CD8-positive, alpha-beta memory T cell (primary cell): Measurements from ENCODE around the gene POLR2C. TPM values are rescaled to one million over a fixed set of nuclear protein-coding genes. Genes with fewer than 3 reads are reported as not detected.
A peak's percentile ranks its signal among the peaks of the same experiment; 100 is the strongest.
"Not testable (repeated sequence)": the region's sequence is repeated elsewhere in the genome, so short reads cannot be mapped to it uniquely, and the experiment has no call there.

Experiments used
- CTCF ChIA-PET: fragments of 350-600 bp; sonication (Branson Sonifier 250); formaldehyde crosslinking; loops from one replicate; lab custom pipeline; 2021; ENCODE audit warnings: antibody characterized with exemption; lab: Charles Lee
- POLR2A ChIA-PET: fragments of 350-600 bp; sonication (Branson Sonifier 250); formaldehyde crosslinking; loops from one replicate; lab custom pipeline; 2021; ENCODE audit warnings: antibody characterized with exemption; lab: Charles Lee
- DNase-seq, 5 donors: peaks; one replicate each; pipeline versions ENCODE4 v3.0.0 to v3.0.0-alpha.2; 2020 to 2022; ENCODE audit warnings: mixed read lengths in 1 of 5
- H3K27ac ChIP-seq: one replicate; pipeline ENCODE4 v1.7.0; 2013; ENCODE audit warnings: low read depth, mild to moderate bottlenecking, low read length, moderate library complexity
- H3K27me3 ChIP-seq: 2 replicates; pipeline ENCODE4 v1.7.0; 2013; ENCODE audit warnings: low read length, mild to moderate bottlenecking; ENCODE audit not compliant: insufficient read depth, poor library complexity, severe bottlenecking
- H3K36me3 ChIP-seq: 2 replicates; pipeline ENCODE4 v1.7.0; 2013; ENCODE audit warnings: mild to moderate bottlenecking, low read length, moderate library complexity; ENCODE audit not compliant: insufficient read depth
- H3K4me1 ChIP-seq: 2 replicates; pipeline ENCODE4 v1.7.0; 2013; ENCODE audit warnings: mild to moderate bottlenecking, low read length, moderate library complexity; ENCODE audit not compliant: insufficient read depth
- H3K4me3 ChIP-seq: 2 replicates; pipeline ENCODE4 v1.7.0; 2013; ENCODE audit warnings: mild to moderate bottlenecking, low read length
- H3K9me3 ChIP-seq: 2 replicates; pipeline ENCODE4 v1.7.0; 2013; ENCODE audit warnings: mild to moderate bottlenecking, low read length
- H3K27ac Mint-ChIP-seq, 8 donors: one replicate each; pipeline ENCODE4 v1.8.0; 2020 to 2021; ENCODE audit warnings: mixed read lengths in 8 of 8, mild to moderate bottlenecking in 6 of 8, inconsistent platforms in 3 of 8, moderate library complexity in 3 of 8
- H3K27me3 Mint-ChIP-seq, 2 donors: one replicate each; pipeline ENCODE4 v1.8.0; 2020 to 2021; ENCODE audit warnings: mixed read lengths in 2 of 2, mild to moderate bottlenecking in 1 of 2, moderate library complexity in 1 of 2
- H3K36me3 Mint-ChIP-seq, 3 donors: one replicate each; pipeline ENCODE4 v1.8.0; 2020 to 2021; ENCODE audit warnings: mixed read lengths in 3 of 3, inconsistent platforms in 1 of 3, mild to moderate bottlenecking in 1 of 3
- H3K4me1 Mint-ChIP-seq, 3 donors: one replicate each; pipeline ENCODE4 v1.8.0; 2020 to 2021; ENCODE audit warnings: mixed read lengths in 3 of 3, inconsistent platforms in 1 of 3, mild to moderate bottlenecking in 1 of 3
- H3K4me3 Mint-ChIP-seq, 7 donors: one replicate each; pipeline ENCODE4 v1.8.0; 2020 to 2021; ENCODE audit warnings: mixed read lengths in 7 of 7, mild to moderate bottlenecking in 6 of 7, moderate library complexity in 4 of 7, inconsistent platforms in 2 of 7
- H3K9me3 Mint-ChIP-seq, 5 donors: one replicate each; pipeline ENCODE4 v1.8.0; 2020 to 2022; ENCODE audit warnings: mixed read lengths in 5 of 5, mild to moderate bottlenecking in 3 of 5, moderate library complexity in 2 of 5, inconsistent platforms in 1 of 5
- polyA plus RNA-seq: library from polyadenylated mRNA; unstranded; fragments of 300-500 nt; fragmentation: Illumina TruSeq; gene quantifications from one replicate; pipeline ENCODE4 v1.2.3, GENCODE V29; 2021
- total RNA-seq, 2 experiments: library from RNA; stranded (reverse); gene quantifications; one replicate each; pipeline ENCODE4 v1.2.3, GENCODE V29; 2021

POLR2C gene
- total and polyA plus RNA-seq, 3 experiments from 2014 or later: 36.1 to 95.0 (median 92.3) TPM

DNA sequence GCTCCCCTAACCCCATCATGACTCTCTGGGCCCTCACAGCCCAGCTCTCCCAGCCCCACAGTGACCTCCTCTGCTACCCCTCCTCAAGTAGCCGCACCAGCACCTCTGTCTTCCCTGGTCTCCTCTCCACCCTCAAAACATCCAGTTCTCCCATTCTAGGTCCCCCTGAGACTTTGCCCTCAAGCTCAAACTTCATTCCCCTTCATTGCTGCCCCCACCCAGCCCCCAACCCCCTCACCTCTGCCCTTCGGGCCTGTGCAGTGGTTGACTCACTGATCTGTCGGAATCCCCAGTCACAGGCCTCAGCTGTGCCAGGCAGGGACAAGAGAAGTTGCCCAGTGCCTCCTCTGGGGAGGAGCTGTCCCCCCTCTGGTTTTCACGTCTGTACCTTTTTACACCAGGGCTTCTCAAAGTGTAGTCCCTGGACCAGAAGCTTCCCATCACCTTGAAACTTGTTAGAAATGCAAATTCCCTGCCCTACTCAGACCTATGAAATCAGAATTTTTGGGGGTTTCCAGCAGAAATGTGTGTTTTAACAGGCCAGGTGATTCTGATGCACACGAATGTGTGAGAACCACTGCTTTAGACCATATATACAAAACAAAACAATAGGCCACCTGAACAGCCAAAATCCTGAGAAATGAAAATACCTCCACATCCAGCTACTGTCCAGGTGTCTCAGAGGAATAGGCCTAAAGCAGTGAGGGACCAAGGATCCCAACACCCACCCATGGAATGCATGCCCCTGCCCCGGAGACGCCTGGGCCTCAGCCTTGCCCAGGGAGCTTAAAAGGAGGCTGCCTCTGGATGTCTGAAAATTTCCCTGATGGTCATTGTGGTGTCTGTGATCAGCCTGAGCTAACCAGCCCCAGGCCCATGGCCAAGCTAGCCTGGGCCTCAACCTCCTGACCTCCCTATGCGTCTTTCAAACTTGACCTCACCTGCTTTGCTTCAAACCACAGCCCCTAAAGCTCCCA lies 24.7 kb downstream of the POLR2C start:
- peaks cover 14% of the 10 kb centered on the region for H3K4me1 ChIP-seq
- DNase-seq: no peak
- Mint-ChIP-seq H3K27me3 (peaks cover 0 to 4% of the 10 kb centered on the region in 2 donors), H3K4me1 (peaks cover 22 to 26% (median 23%) of the 10 kb centered on the region in 3 donors), H3K36me3 (peaks cover 0 to 4% (median 0%) of the 10 kb centered on the region in 3 donors), H3K9me3 (no peaks in the 10 kb centered on the region), H3K4me3 (peak overlapping the region; percentile 73 to 91 (median 79)), H3K27ac (peak overlapping the region in 7 of 8 donors; percentile 17 to 84 (median 63))
- no peaks in the 10 kb centered on the region for H3K27me3 ChIP-seq
- ChIA-PET CTCF (interaction anchor here (0.5 to 2.7 kb wide), 12 partner anchors 12 to 863 kb away, joined by 3 to 12 read pairs (median 4); partner anchors contain the start of genes CCDC102A and POLR2C), POLR2A (interaction anchor here (3.4 kb wide), 1 partner anchor 50 kb away, joined by 22 read pairs; the partner anchor contains the start of gene CCDC102A)
- H3K9me3 ChIP-seq: no peaks in the 10 kb centered on the region
- H3K4me3 ChIP-seq: peak overlapping the region; percentile 43
- H3K36me3 ChIP-seq: no peaks in the 10 kb centered on the region
- H3K27ac ChIP-seq: no peak overlapping the region

DNA sequence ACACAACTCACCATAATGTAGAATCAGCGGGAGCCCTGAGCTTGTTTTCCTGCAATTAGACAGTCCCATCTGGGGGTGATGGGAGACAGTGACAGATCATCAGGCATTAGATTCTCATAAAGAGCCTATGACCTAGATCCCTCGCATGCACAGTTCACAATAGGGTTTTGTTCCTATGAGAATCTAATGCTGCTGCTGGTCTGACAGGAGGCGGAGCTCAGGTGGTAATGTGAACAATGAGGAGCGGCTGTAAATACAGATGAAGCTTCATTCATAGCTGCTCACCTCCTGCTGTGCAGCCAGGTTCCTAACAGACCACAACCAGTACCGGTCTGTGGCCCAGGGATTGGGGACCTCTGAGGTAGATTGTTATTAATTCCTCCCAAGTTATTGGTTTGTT lies 26.8 kb downstream of the POLR2C start:
- no peaks in the 10 kb centered on the region for H3K9me3 ChIP-seq
- H3K27ac Mint-ChIP-seq: no peak overlapping the region
- H3K36me3 Mint-ChIP-seq: peaks cover 0 to 4% (median 3%) of the 10 kb centered on the region in 3 donors
- no peaks in the 10 kb centered on the region for H3K36me3 ChIP-seq
- ChIA-PET POLR2A (no interaction called here), CTCF (interaction anchor here (1.6 kb wide), 1 partner anchor 27 kb away, joined by 5 read pairs; the partner anchor contains the start of gene POLR2C)
- H3K9me3 Mint-ChIP-seq: no peaks in the 10 kb centered on the region
- H3K4me1 ChIP-seq: peaks cover 14% of the 10 kb centered on the region
- no peak overlapping the region for H3K4me3 Mint-ChIP-seq
- no peak for DNase-seq
- no peak overlapping the region for H3K27ac ChIP-seq
- no peaks in the 10 kb centered on the region for H3K27me3 ChIP-seq
- no peak overlapping the region for H3K4me3 ChIP-seq
- peaks cover 3 to 4% of the 10 kb centered on the region in 2 donors for H3K27me3 Mint-ChIP-seq
- peaks cover 22 to 26% (median 23%) of the 10 kb centered on the region in 3 donors for H3K4me1 Mint-ChIP-seq

DNA sequence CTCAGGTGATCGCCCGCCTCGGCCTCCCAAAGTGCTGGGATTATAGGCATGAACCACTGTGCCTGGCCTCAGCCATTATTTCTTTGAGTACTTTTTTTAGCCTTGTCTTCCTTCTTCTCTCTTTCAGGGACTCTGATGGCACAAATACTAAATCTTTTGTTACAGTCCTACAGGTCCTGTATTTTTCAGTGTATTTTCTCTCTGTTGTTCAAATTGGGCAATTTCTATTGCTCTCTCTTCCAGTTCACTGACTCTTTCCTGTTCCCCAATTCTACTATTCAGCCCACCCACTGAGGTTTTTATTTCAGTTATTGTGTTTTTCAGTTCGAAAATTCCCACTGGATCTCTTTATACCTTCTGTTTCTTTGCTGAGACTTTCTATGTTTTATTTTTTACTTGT lies 31.3 kb downstream of the POLR2C start:
- peak overlapping the region in 1 of 7 donors; percentile 27 for H3K4me3 Mint-ChIP-seq
- H3K4me3 ChIP-seq: no peak overlapping the region
- H3K4me1 Mint-ChIP-seq: no peaks in the 10 kb centered on the region
- POLR2A ChIA-PET: no interaction called here
- H3K36me3 Mint-ChIP-seq: peaks cover 0 to 3% (median 0%) of the 10 kb centered on the region in 3 donors
- no peaks in the 10 kb centered on the region for H3K36me3 ChIP-seq
- H3K4me1 ChIP-seq: no peaks in the 10 kb centered on the region
- peaks cover 7 to 8% of the 10 kb centered on the region in 2 donors for H3K27me3 Mint-ChIP-seq
- H3K27ac Mint-ChIP-seq: no peak overlapping the region
- H3K27me3 ChIP-seq: no peaks in the 10 kb centered on the region
- H3K27ac ChIP-seq: no peak overlapping the region
- CTCF ChIA-PET: no interaction called here
- H3K9me3 Mint-ChIP-seq: no peaks in the 10 kb centered on the region
- H3K9me3 ChIP-seq: no peaks in the 10 kb centered on the region
- DNase-seq: no peak

DNA sequence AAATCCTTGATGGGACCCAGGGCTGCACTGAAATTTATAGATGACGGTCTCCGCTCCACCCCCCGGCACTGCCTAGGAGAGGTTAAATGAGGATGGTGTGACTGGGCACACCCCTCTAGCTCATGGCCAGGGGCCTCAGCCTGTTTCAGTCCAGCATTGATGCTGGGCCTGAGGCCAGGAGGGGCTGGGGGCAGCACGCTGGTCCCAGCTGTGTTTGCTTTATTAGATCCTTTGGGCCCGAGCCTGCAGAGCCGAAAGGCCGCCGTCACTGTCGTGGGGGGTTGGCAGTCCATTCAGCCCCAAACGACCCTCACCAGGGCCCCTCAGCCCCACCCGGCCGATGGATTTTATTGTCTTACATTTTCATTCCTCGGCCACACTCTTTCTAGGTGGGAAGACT lies 34.6 kb downstream of the POLR2C start:
- ChIA-PET POLR2A (no interaction called here), CTCF (no interaction called here)
- Mint-ChIP-seq H3K36me3 (peaks cover 0 to 3% (median 0%) of the 10 kb centered on the region in 3 donors), H3K27me3 (peaks cover 4 to 7% of the 10 kb centered on the region in 2 donors), H3K4me1 (peaks cover 5 to 10% (median 6%) of the 10 kb centered on the region in 3 donors), H3K9me3 (no peaks in the 10 kb centered on the region), H3K4me3 (no peak overlapping the region), H3K27ac (no peak overlapping the region)
- no peaks in the 10 kb centered on the region for H3K9me3 ChIP-seq
- H3K27me3 ChIP-seq: no peaks in the 10 kb centered on the region
- peaks cover 8% of the 10 kb centered on the region for H3K4me1 ChIP-seq
- DNase-seq: no peak
- no peak overlapping the region for H3K27ac ChIP-seq
- H3K4me3 ChIP-seq: no peak overlapping the region
- H3K36me3 ChIP-seq: no peaks in the 10 kb centered on the region

DNA sequence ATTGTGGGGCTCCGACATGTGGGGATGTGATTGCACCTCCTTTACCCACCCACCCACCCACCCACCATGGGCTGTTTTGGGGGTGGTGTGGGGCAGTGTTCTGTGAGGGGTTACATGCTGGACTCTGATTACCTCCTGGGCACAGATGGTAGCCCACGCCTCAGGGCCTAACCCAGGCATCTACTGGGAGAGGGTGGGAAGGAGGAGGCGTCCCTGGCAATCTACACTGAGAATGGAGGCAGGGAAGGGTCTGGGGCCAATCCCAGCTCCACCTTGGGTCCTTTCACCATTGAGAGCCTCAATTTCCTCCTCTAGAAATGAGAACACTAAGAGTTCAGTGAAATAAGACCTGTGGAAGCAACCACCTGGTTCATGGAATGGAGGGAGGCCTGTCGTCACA lies 35.6 kb downstream of the POLR2C start:
- no peak overlapping the region for H3K27ac Mint-ChIP-seq
- H3K27ac ChIP-seq: no peak overlapping the region
- H3K36me3 Mint-ChIP-seq: peaks cover 0 to 3% (median 0%) of the 10 kb centered on the region in 3 donors
- no peaks in the 10 kb centered on the region for H3K27me3 ChIP-seq
- peaks cover 5 to 10% (median 6%) of the 10 kb centered on the region in 3 donors for H3K4me1 Mint-ChIP-seq
- H3K36me3 ChIP-seq: no peaks in the 10 kb centered on the region
- H3K9me3 Mint-ChIP-seq: no peaks in the 10 kb centered on the region
- peaks cover 4 to 5% of the 10 kb centered on the region in 2 donors for H3K27me3 Mint-ChIP-seq
- no peak overlapping the region for H3K4me3 ChIP-seq
- POLR2A ChIA-PET: no interaction called here
- H3K4me3 Mint-ChIP-seq: no peak overlapping the region
- peaks cover 8% of the 10 kb centered on the region for H3K4me1 ChIP-seq
- no peaks in the 10 kb centered on the region for H3K9me3 ChIP-seq
- CTCF ChIA-PET: no interaction called here
- DNase-seq: no peak

DNA sequence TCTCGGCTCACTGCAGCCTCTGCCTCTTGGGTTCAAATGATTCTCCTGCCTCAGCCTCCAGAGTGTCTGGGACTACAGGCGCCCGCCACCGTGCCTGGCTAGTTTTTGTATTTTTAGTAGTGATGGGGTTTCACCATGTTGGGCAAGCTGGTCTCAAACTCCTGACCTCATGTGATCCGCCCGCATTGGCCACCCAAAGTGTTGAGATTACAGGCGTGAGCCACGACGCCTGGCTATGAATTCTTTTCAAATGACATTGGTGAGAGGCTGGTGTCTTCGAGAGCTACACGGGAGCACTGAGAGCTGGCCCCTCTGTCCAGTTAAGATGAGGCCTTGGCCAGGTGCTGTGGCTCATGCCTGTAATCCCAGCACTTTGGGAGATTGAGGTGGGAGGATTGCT lies 37.5 kb downstream of the POLR2C start:
- H3K4me1 ChIP-seq, H3K9me3 Mint-ChIP-seq, H3K27me3 Mint-ChIP-seq, H3K4me3 Mint-ChIP-seq, H3K4me1 Mint-ChIP-seq, H3K4me3 ChIP-seq, H3K27ac ChIP-seq, H3K36me3 Mint-ChIP-seq, H3K27ac Mint-ChIP-seq, H3K9me3 ChIP-seq, POLR2A ChIA-PET, H3K27me3 ChIP-seq, DNase-seq, H3K36me3 ChIP-seq: not testable (repeated sequence)
- CTCF ChIA-PET: interaction anchor here (1.9 kb wide), 1 partner anchor 20 kb away, joined by 6 read pairs; no protein-coding TSS in a partner anchor

- POLR2A ChIA-PET: no interaction called here
- CTCF ChIA-PET: interaction anchor here (1.9 kb wide), 1 partner anchor 19 kb away, joined by 6 read pairs; no protein-coding TSS in a partner anchor
- peaks cover 5 to 10% (median 6%) of the 10 kb centered on the region in 3 donors for H3K4me1 Mint-ChIP-seq
Observed at GRCh38 chr16:57500578-57501111, 38.2 kb downstream of the POLR2C start.

More at GRCh38 chr16:57500578-57501111, 38.2 kb downstream of the POLR2C start:
- DNase-seq: no peak
- H3K27me3 Mint-ChIP-seq: peaks cover 4 to 8% of the 10 kb centered on the region in 2 donors
- no peaks in the 10 kb centered on the region for H3K9me3 ChIP-seq
- H3K9me3 Mint-ChIP-seq: no peaks in the 10 kb centered on the region
- no peaks in the 10 kb centered on the region for H3K36me3 ChIP-seq
- no peak overlapping the region for H3K27ac ChIP-seq
- H3K4me1 ChIP-seq: peaks cover 8% of the 10 kb centered on the region
- H3K27me3 ChIP-seq: no peaks in the 10 kb centered on the region
- no peaks in the 10 kb centered on the region for H3K36me3 Mint-ChIP-seq
- peak overlapping the region in 2 of 8 donors; percentile 33 to 82 for H3K27ac Mint-ChIP-seq
- H3K4me3 Mint-ChIP-seq: no peak overlapping the region
- no peak overlapping the region for H3K4me3 ChIP-seq
